Hematopoietic multipotent progenitor cell (in vitro differentiated cells): ENCODE measurements around the gene MUC4. TPM values are rescaled to one million over a fixed set of nuclear protein-coding genes. Genes with fewer than 3 reads are reported as not detected.
"Not testable (repeated sequence)": the region's sequence is repeated elsewhere in the genome, so short reads cannot be mapped to it uniquely, and the experiment has no call there.

ENCODE experiments used
- DNase-seq, 3 donors: peaks; one replicate each; pipeline ENCODE4 v3.0.0-alpha.2; 2011 to 2015; ENCODE audit warnings: low read depth in 2 of 3, low spot score in 2 of 3
- total RNA-seq: library from RNA; depleted of rRNA; stranded (reverse); fragments of >200 nt; gene quantifications from one replicate; pipeline ENCODE4 v1.2.3, GENCODE V29; 2012

MUC4 gene
- total RNA-seq, 1 donor = under 0.01 TPM

DNA sequence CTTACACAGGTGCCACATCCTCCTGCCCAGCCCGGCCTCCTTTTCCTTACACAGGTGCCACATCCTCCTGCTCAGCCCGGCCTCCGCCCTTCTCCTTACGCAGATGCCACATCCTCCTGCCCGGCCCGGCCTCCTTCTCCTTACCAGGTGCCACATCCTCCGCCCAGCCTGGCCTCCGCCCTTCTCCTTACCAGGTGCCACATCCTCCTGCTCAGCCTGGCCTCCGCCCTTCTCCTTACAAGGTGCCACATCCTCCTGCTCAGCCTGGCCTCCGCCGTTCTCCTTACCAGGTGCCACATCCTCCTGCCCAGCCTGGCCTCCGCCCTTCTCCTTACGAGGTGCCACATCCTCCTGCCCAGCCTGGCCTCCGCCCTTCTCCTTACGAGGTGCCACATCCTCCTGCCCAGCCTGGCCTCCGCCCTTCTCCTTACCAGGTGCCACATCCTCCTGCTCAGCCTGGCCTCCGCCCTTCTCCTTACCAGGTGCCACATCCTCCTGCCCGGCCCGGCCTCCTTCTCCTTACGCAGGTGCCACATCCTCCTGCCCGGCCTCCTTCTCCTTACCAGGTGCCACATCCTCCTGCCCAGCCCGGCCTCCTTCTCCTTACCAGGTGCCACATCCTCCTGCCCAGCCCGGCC is 4.7 kb upstream of the MUC4 start:
- not testable (repeated sequence) for DNase-seq

DNA sequence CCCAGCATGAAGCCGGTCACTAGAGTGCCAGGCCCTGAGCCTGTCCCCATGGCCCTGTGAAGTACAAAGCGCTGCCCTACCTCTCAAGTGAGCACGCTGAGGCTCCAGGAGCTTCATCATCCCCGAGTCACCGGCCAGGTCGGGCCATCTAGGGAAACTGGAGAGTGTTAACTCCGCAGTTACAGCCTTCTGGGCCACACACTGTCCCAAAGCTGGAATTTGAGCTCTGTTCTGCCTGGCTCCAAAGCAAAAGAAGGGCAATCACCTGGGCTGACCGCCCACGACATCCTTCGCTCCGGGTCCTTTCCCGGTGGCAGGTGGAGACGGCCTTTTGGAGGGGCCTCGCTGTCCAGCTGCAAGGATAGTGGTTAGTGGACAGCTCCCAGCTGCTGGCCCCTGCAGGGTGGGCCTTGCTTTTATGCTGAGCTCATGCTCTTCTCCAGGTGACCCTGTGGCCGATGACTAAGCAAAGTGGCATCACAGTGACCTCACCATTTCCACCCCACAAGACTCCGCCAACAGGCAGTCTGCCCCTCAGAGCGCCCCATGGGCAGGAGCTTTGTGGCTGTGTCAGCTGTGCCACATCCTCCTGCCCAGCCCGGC is 3.5 kb upstream of the MUC4 start:
- peak in 2 of 3 donors; percentile 65 to 75 for DNase-seq

DNA sequence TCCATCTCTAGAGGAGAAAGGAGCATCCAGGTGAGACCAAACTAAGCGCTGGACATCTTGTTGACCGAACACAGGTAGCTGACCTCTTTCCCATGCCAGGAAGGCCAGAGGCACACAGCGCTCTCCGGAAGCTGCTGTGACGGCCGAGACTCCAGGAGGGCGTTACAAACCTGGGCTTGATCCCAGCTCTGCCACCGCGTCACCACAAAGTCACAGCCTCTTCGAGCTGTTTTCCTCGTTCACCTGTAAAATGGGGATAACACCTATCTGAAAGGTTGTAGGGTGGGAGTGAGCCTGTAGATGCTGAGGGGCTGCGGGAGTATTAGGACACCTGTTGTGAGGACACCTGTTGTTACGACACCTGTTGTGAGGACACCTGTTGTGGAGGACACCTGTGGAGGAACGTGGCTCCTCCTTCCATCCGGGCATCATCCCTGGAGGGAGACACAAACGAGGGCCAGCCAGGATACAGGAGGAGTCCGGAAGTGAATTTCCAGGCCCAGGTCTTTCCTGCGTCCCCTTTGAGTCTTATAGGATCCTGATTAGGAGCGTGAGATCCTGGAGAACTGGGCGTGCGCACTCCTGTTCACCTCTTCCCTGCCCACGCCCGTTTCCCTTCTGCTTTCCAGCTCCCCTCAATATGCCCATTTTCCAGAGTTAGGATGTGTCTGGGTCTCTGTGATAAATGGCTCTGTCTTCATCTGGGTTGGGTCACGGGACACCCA is 2.3 kb upstream of the MUC4 start:
- DNase-seq = no peak

DNA sequence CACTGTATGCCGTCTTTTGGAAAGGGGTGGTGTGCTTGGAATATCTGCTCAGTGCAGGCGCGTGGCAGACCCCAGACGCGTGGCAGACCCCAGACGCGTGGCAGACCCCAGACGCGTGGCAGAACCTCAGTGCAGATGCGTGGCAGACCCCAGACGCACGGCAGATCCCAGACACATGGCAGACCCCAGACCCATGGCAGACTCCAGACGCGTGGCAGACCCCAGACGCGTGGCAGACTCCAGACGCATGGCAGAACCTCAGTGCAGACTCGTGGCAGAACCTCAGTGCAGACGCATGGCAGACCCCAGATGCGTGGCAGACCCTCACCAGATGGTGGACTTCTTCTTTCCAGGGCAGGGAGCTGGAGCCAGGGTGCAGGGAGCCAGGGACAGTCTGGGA is 637 bp upstream of the MUC4 start:
- DNase-seq = no peak

DNA sequence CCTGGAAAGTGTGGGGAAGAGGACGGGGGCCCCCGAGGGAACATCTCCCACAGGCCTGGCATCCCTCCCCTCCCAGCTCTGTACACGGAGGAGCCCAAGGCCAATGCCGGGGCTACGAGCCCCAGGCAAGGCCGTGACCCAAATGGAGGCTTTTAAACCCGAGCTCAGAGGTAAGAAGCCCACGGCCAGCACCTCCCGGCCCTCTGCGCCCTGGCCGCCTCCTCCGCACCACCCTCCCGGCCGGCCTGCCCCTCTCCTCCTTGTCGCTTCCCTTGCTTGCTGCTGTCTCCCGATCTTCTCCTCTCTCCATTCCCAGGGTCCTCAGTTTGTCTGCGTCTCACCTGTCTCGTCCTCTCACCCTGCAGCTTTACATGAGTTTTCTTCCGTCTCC is 1.3 kb downstream of the MUC4 start:
- DNase-seq = no peak

DNA sequence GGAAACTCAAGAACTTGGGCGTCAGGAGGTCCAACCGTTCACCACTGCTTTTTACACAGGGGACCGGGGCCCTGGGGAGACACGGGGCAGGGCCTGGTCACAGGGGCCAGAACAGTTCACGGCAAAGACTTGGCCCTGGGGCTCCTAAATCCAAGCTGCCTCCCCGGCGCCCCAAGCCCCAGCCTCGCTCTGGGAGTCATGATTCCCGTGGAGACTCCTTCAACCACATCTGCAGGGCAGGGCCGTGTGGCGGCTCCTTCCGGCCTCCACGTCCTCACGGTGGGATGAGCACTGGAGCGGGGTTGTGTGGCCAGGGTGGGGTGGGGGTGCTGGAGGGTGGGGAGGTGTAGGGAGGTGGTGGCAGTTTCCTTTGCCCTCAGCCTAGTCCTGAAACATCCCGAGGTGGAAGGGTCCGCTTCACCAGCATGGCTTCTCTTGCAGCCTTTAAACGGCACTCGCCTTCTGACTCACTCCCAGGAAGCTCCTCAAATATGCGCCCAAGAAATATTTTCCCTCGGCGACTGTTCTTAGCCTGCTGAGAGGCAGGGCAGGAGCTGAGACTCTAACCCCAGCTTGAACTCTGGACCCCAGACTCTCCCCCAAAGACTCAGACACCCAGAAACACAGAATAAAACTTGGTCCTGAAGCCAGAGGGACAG is 1.8 kb downstream of the MUC4 start:
- DNase-seq = no peak

DNA sequence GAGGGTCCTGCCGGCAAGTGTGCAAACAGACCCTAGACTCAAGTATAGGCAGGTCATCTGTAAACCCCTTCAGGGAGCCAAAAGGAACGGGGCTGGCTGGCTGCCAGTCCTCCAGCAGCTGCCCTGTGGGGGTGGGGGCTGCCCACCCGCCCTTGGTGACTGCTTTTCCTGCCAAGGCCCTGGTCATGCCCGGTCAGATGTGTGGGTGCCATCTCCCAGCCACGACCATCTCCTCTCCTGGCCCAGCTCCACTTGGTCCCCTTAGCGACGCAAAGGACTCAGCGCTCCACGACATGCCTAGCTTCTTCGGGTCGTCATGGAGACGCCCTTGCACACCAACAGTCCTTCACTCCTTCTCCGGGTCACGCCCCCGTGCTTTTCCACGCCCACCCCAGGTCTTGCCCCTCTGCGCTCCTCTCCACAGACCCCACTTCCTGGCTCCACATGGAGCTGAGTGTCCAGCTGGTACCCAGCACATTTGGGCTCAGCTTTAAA is 2.4 kb downstream of the MUC4 start:
- DNase-seq = no peak

DNA sequence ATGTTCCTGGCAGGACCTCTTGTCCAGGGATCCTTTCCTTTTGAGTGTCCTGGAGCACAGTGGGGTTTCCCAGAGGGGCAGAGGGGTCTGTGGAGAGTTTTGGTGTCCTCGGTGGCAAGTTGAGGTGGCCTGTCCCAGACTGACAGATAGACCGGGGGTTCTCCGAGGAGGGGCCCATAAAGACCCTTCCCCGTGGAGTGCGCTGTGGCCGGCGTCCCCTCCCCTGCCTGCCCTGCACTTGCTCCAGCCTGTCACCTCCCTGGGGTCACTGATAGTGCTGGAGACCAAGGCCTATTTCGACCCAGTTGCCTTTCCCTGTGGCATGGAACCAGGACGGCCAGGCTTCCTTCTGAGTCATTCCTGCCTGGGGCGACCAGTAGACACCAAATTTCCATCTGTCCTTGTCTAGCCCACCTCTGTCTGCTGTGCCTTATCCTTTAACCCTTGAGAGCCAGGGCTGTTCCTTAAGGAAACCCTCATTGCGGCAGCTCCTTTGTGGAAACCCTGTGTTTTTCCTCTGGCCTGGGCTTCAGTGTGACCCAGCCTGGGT is 2.9 kb downstream of the MUC4 start:
- DNase-seq = no peak

DNA sequence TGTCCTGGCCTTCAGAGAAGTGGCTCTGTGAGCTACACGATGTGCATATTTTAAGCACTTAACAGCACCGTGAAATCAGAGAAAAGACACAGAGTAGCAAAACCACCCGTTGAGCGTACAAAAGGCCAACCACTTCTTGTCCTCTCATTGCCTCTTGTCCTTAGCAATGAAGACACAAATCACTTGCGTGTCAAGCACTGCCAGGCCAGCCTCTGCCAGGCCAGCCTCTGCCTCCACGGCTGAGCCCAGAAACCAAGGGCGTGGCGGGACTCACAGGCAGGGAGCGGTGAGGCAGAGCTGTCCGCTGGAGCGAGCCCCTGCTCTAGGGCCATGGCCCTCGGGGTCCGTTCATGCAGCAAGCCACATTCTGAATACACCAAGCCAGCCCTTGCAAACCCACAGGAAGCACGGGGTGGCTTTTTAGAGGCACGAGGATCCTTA is 4.0 kb downstream of the MUC4 start:
- DNase-seq = no peak

DNA sequence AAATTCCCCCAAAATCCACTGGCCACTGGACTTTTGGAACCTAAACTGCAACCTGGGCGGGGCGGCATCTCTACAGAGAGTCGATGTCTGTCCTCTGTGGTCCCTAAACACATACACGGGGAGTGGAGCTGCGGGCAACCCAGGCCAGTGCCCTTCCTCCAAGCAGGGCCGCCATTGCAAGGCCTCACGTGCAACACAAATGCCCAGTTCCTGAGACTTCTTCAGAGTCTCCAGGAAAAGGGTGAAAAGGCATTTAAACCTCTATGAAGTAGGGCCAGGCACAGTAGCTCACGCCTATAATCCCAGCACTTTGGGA is 4.9 kb downstream of the MUC4 start:
- no peak for DNase-seq

DNA sequence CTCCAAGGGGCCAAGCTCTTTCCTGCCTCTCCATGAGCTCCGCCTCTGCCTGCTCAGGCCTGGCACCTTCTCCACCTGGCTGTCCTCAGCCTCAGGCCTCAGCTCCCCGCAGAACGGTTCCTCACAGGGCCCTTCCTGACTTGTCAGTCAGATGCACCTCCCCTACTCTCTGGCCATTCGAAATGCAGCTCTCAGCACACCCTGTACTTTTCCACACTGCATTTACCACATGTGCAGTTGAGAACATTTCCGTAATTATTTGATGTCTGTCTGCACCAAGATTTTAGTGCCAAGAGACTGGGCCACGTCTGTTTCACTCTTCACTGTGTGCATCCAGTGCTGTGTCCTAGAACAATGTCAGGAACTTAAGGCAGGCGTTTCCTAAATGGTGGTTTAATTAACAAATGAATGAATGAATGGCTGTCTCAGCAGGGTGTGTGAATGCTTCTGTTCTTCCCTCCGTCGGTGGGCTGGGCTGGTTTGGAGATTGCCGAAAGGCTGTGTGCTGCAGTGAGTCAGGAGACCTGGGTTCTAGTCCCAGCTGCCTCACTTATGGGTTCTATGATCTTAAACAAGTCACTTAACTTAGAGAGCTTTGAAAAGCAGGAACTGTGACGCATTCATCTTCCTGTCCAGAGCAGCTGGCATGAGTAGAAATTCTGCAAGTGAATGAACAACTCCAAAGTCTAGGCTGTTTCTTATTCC is 5.4 kb downstream of the MUC4 start:
- peak in 1 of 3 donors; percentile 38 for DNase-seq

DNA sequence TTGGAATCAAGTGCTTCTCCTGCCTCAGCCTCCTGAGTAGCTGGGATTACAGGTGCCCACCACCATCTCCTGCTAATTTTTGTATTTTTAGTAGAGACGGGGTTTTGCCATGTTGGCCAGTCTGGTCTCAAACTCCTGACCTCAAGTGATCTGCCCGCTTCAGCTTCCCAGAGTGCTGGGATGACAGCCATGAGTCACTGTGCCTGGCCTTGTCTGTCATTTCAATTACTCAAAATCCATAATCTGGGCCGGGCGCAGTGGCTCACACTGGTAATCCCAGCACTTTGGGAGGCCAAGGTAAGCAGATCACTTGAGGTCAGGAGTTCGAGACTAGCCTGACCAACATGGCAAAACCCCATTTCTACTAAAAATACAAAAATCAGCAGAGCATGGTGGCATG is 6.1 kb downstream of the MUC4 start:
- DNase-seq = not testable (repeated sequence)

DNA sequence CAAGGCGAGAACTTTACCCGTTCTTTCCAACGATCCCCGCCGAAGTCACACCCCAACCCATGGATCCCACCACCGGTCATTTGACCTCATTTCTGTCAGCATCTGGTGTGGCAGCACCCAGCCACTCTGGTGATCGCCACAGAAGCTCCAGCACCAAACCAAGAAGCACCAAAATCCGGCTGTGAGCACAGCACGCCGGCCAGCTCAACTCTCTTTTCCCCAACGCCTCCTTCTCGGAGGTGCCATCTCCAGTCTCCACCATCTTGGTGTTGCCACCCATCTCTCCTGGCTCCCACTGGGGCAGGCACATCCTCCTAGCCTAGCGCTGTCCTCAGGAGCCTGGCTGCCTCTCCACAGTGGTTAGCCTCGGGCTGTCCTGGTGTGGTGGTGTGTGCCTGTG is 6.5 kb downstream of the MUC4 start:
- no peak for DNase-seq

DNA sequence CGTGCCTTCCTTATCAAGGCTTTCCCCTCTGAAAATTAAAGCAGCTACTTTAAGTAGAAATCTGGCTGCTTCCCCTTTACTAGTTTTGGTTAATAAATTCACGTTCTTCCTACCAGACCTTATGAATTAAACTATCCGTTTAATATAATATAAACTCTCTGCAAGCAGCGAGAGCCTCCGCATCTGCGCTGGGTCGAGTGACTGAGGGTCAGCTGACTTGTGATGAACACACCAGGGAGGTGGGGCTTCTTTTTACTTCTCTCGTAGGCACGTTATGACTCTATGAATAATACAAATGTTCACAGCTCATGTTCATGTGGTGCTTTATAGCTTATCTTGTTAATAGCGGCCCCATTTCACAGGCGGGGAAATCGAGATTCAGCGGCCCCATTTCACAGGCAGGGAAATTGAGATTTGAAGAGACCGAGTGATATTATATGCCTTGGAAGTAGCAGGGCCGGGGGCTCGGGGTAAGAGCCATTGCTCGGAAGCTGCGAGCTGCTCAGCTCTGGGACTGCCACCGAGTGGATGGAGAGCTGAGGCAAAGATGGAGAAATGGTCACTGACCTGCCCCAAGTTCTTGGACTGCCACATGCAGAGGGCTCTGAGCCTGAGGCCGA is 8.3 kb downstream of the MUC4 start:
- no peak for DNase-seq

DNA sequence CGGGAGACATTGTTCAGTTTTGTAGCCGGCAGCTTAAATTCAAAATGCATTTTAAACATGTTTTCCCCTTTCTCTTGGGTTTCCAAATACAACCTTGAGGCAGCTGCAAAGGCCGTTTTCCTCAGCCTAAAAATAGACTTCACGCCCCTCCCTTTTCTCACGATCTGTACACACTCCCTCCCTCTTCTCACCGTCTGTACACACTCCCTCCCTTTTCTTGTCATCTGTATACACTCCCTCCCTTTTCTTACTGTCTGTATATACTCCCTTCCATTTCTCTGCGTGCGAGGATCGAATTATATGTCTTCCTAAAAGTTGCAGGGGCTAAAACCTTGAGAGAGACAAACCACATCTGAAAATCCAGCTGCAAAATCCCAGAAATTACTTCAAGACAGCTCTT is 8.9 kb downstream of the MUC4 start:
- no peak for DNase-seq

DNA sequence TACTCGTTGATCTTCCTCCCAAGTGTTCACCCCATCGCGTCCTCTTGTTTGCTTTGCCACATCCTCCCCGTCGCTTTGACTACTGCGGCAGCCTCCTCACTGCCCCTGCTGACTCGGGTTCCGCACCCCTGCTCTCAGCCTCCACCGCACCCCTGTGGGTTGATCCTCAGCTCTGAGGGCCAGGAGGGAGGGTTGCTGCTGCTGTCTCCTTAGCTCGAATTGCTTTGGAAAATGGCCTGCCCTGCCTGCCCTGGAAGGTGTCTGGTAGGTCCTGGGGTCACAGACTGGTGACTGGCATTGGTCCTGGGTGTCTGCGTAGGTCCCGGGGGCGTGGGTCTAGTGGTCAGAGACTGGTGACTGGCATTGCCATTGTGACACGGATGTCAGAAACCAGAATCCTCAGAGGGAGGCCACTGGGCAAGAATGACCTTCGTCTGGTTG is 9.4 kb downstream of the MUC4 start:
- DNase-seq = peak in 1 of 3 donors; percentile 79

DNA sequence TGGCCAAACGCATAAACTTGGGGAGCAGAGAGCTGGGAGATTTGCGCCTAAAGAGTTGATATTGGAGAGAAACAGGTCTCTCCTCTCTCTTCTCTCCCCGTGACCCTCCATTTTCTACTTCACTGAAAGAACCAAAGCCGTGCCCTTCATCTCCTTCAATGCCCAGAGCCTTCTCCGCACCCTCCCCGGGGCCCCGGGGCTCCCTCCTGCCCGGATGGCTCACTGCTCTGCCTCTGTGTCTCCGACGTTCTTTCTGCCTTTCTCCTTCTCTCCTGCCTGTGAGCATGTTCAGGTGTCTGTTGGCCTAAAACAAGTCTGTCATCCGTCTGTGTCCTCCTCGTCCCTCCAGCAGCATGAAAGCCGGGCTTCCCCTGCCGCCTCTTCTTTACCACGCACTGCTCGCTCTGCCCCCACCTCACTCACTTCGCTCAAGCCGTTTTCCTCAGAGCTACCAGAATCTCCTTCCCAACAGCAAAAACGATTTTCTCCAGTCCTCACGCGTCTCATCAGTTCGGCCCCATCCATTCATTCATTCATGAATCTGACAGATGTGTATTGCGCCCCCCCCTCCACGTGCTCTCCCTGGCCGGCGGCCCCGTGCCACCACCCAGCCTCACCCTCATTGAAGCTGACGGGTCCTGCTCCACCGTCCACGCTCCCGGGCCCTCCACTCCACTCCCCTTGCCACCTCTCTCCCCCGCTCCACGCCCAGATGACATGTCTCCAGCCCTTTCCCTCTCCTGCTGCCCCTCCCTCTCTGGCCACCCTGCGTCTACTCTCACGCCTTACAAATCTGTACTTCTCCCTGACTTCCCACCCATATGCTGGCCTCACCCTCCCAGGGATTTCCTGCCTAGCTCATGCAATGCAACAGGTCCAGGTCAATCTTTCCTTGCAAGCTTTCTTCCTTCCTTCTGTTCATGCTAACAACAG is 10.2 kb downstream of the MUC4 start:
- DNase-seq = no peak

DNA sequence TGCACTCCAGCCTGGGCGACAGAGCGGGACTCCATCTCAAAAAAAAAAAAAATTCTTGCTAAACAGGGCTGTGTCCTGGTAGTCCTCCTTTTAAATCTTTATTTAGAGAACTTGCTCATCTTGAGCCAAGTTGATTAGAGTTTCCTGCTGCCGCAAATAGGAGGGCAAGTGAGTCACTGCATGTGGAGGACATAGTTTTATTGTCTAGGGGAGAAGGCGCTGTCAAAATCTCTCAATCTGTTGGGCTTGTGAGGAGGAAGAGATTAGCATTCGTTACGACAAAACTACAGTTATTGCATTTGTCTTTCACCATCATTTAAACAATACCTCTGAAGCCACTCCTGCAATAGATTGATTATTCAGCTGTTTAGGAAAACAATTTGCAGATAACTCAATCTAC is 11.5 kb downstream of the MUC4 start:
- no peak for DNase-seq

DNA sequence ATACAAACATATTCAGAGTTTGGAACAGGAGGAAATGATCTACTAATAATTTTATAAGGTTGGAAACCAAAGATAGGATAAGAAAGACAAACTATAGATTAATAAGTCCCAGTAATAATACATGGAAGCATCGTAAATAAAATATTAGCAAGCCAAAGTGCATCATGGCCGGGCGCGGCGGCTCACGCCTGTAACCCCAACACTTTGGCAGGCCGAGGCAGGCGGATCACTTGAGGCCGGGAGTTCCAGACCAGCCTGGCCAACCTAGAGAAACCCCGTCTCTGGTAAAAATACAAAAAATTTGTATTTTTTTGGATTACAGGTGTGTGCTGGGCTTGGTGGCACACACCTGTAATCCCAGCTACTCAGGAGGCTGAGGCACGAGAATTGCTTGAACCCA is 14.9 kb downstream of the MUC4 start:
- no peak for DNase-seq
